Measurements from ENCODE around the gene TBL1X.
"Not testable (repeated sequence)": the region's sequence is repeated elsewhere in the genome, so short reads cannot be mapped to it uniquely, and the experiment has no call there.

Gene TBL1X

DNA sequence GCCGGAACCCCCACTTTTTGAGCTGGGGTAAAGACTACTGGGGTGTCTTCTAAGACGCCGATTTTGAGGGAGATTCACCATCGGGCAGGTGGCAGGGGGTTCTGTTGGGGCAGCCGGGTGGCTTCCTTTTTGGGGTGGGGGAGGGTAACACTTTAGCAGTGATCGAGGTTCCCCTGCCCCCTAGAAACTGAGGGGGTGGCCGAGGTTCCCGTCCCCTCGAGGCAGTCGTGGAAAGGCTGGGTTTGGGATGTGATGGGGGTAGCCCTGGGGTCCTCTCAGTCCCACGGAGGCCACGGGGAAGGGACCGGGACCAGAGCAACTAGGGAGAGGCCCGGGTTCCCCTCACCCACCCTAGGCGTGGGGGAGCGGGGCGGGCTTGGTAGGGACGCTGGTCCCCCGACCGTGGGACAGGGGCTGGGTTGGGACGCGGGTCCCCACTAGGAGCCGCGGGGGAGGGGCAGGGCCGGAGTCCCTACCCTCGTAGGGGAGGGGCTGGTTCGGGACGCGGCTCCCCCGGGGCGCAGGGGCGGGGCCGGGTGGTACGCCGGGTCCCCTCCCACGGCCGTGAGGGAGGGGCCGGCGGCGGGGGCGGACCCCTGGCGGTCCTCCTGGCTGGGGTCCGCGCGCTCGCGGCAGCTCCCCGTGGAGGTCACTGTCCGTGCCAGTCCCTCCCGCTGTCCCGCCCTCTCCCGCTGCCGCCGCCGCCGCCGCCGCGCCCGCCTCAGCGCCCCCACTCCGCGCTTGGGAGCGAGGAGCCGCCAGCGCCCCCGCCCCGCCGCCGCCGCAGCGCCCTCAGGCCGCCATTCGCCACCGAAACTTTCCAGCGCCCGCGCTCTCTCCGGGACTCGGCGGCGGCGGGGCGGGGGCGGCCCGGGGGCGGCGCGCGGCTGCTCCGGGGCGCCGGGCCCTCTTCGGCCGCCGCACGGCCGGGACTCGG, at the start of gene TBL1X:
Gene TBL1X (plus strand): TSS at position 624 of the 937 bp plus-strand sequence. CDS start 188,529 bp downstream, outside the sequence.
- H3K27ac Mint-ChIP-seq = peak within 1 kb of the TSS; percentile 84
- no peaks in the 10 kb centered on the region for H3K9me3 Mint-ChIP-seq
- peaks cover 19% of the 10 kb centered on the region for H3K4me1 Mint-ChIP-seq
- DNase-seq (ENCODE audit: low spot score in 2 of 2) (peak; percentile 41 to 51), ATAC-seq (ENCODE audit: low read depth) (peak; percentile 33)
- no peaks in the 10 kb centered on the region for H3K27me3 Mint-ChIP-seq
- peak within 1 kb of the TSS; percentile 87 for H3K4me3 Mint-ChIP-seq
- H3K36me3 Mint-ChIP-seq = peaks cover 3% of the 10 kb centered on the region

DNA sequence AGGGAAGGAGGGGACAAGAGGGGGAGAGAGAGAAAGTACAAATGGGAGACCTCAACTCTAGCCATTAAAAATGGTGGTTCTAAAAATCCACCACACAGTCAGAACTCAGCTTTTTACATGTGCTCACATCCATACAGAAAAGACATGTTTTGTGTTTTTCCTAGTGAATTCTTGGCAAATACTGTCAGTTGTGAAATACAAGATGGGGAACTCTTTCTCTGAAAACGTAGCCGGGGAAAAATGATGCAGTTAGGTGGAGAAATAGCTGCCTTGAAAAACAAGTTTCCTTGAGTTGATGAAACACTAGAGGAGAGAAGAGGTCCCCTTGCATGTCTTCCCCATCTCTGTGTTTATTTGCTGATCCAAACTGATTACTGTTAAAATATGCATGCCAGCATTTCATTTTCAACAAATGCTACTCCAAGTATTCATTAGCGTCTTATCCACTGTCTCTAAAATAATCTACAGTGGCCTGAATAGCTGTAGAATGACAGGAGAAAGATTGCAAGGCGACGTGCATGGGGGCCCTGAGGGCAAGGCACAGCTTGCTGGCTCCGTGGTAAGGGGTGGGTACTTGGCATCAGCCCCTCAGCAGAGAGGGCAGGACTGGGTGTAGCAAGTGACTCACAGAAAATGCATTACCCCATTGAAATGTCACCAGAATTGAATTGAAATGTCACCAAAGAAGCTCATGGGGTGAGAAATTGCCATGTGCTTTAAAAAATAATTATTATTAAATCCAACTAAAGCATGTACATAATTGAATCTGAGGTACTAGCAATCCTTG, 48.1 kb upstream of the TBL1X start:
- DNase-seq (ENCODE audit: low spot score in 2 of 2) (no peak), ATAC-seq (ENCODE audit: low read depth) (no peak)
- Mint-ChIP-seq H3K27ac (no peak overlapping the region), H3K9me3 (no peaks in the 10 kb centered on the region), H3K4me1 (no peaks in the 10 kb centered on the region), H3K27me3 (peaks cover 1% of the 10 kb centered on the region), H3K4me3 (no peak overlapping the region), H3K36me3 (no peaks in the 10 kb centered on the region)

DNA sequence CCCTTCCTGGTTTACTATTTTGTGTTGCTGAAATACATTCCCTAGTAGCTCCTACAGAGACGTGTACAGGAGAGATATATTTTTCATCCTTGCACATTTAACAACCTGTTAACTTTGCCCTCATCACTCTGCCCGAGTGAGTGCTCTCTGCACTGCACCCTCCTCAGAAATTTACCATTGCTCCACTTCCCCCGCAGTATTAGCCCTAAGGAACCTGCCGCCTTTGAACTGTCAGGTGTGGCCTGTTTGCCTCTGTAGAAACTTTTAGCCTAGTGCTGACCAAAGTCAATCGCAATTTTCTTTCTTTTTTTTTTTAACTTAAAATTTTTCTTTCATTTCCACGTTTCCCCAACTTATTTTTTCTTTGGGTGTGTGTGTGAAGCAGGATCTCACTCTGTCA, 46.6 kb upstream of the TBL1X start:
- H3K9me3 Mint-ChIP-seq = no peaks in the 10 kb centered on the region
- no peak overlapping the region for H3K4me3 Mint-ChIP-seq
- no peaks in the 10 kb centered on the region for H3K36me3 Mint-ChIP-seq
- H3K27me3 Mint-ChIP-seq = peaks cover 1% of the 10 kb centered on the region
- no peak for DNase-seq (ENCODE audit: low spot score in 2 of 2)
- no peak for ATAC-seq (ENCODE audit: low read depth)
- H3K4me1 Mint-ChIP-seq = no peaks in the 10 kb centered on the region
- no peak overlapping the region for H3K27ac Mint-ChIP-seq

DNA sequence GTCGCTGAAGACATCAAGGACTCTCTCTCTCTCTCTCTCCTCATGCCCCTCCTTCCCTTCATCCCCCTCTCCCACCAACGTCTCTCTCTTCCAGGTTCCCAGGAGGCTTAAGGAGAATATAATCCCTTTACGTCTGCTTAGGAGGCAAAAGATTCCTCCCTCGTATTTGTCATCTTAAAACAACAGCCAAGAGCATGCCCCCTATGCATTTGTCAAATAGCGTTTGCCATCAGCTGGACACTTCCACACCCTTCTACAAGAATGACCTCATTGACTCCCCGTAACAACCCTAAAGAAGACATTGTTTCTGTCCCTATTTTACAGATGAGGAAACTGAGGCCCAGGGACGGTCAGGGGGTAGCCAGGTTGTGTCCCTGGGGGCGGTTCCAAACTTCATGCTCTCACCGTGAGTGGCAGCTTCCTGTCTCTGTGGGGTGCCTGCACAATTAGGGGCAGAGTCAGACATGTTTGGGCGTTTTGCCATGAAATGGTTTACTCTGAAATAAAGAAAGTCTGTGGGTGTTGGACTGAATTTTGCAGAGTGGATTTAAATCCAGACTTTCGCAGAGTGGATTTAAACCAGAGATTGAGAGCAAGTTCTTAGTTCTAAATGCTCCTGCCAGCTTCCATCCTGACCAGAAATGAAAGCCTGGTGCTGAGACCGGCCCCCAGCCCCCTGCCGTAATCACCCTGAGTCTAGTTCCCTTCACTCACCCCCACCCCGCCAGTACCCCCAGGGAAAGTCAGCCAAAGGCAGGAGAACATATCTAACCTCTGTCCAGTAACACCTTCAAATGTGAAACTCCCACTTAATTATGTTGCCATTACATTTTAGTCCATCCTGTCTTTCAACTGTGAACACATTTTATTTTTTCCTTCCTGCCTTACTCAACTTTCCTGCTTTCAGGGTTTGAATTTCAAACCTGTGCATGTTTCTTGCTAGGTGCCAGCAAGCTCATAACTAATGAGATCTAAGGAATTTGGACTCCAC, 44.3 kb upstream of the TBL1X start:
- ATAC-seq (ENCODE audit: low read depth) = no peak
- Mint-ChIP-seq H3K4me3 (no peak overlapping the region), H3K27ac (no peak overlapping the region), H3K36me3 (no peaks in the 10 kb centered on the region), H3K27me3 (peaks cover 1% of the 10 kb centered on the region), H3K9me3 (no peaks in the 10 kb centered on the region), H3K4me1 (no peaks in the 10 kb centered on the region)
- no peak for DNase-seq (ENCODE audit: low spot score in 2 of 2)

DNA sequence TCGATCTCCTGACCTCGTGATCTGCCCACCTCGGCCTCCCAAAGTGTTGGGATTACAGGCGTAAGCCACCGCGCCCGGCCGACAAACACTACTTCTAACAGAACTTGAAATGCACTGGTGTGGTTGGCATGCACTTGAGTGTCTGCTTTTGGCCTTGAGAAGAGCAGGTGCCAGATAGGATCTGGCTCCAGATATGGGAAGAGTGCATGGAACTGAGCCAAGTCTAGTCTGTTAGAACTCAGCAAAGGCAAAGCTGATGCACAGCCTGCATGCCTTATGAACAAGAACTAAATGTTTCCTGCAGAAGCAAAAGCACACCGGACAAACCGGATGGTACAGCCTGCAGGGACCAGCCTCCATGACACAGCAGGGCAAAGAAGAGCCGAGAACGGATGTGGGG, 35.1 kb upstream of the TBL1X start:
- ATAC-seq (ENCODE audit: low read depth) = no peak
- no peak for DNase-seq (ENCODE audit: low spot score in 2 of 2)
- Mint-ChIP-seq H3K4me1 (peaks cover 4% of the 10 kb centered on the region), H3K9me3 (no peaks in the 10 kb centered on the region), H3K4me3 (no peak overlapping the region), H3K36me3 (peaks cover 1% of the 10 kb centered on the region), H3K27me3 (no peaks in the 10 kb centered on the region), H3K27ac (no peak overlapping the region)

DNA sequence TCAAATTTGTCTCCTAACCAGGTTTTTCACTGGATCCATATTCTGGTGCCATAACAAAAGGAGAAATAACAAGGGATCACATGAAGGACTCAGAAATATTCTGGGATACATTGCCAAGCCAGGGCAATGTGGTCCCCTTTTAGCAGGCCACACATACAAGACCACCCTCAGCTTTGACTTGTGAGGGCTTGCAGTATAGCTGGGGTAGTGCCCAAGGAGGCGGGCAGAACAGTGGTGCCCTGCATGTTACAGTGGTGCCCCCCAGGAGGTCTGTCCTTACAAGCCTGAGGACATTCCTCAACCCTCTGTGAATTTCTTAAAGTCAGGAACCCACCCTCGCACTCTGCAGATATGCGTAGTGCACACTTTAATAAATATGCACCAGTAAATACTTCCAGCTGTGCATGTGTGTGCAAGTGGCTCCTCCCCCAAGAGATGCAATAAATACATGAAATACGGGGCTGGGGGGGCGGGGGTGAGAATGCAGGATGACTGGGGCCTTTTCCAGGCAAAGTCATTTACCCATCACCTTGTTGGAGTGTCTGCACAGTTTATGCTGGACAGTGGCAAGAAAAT, 34.4 kb upstream of the TBL1X start:
- Mint-ChIP-seq H3K27ac (no peak overlapping the region), H3K36me3 (peaks cover 1% of the 10 kb centered on the region), H3K9me3 (no peaks in the 10 kb centered on the region), H3K4me3 (no peak overlapping the region), H3K27me3 (no peaks in the 10 kb centered on the region), H3K4me1 (peaks cover 4% of the 10 kb centered on the region)
- ATAC-seq (ENCODE audit: low read depth) = no peak
- DNase-seq (ENCODE audit: low spot score in 2 of 2) = no peak

DNA sequence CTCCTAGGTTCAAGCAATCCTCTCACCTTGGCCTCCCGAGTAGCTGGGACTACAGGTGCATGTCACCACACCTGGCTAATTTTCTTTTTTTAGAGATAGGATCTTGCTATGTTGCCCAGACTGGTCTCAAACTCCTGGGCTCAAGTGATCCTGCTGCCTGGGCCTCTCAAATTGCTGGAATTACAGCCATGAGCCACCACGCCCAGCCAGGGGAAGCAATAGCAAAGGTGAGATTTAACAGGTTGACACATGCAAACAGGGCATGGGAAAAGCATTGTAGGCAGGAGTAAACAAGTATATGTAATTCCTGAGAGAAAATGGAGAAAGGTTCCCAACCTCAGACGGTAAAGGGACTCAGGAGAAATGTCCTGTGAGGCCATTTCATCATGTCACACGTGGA, 33.6 kb upstream of the TBL1X start:
- H3K9me3 Mint-ChIP-seq = no peaks in the 10 kb centered on the region
- no peak for DNase-seq (ENCODE audit: low spot score in 2 of 2)
- ATAC-seq (ENCODE audit: low read depth) = no peak
- no peak overlapping the region for H3K27ac Mint-ChIP-seq
- H3K27me3 Mint-ChIP-seq = no peaks in the 10 kb centered on the region
- peaks cover 1% of the 10 kb centered on the region for H3K36me3 Mint-ChIP-seq
- peaks cover 4% of the 10 kb centered on the region for H3K4me1 Mint-ChIP-seq
- H3K4me3 Mint-ChIP-seq = no peak overlapping the region

DNA sequence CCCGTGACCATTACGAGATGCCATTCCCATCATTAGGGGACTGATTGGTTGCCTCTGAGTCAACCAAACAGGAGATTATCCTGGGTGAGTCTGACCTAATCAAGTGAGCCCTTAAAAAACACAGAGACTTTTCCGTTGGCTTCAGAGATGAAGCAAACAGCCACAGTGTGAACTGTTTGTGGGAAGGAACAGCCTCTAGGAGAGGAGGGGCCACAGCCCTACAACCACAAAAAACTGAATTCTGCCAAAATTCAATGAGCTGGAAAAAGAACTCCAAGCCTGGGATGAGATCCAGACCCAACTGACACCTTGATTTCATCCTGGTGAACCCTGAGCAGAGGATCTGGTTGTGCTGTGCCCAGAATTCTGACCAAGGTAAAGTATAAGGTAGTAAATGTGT, 31.3 kb upstream of the TBL1X start:
- no peak for DNase-seq (ENCODE audit: low spot score in 2 of 2)
- Mint-ChIP-seq H3K27ac (no peak overlapping the region), H3K9me3 (no peaks in the 10 kb centered on the region), H3K4me1 (peaks cover 5% of the 10 kb centered on the region), H3K36me3 (peaks cover 1% of the 10 kb centered on the region), H3K27me3 (no peaks in the 10 kb centered on the region), H3K4me3 (no peak overlapping the region)
- no peak for ATAC-seq (ENCODE audit: low read depth)

DNA sequence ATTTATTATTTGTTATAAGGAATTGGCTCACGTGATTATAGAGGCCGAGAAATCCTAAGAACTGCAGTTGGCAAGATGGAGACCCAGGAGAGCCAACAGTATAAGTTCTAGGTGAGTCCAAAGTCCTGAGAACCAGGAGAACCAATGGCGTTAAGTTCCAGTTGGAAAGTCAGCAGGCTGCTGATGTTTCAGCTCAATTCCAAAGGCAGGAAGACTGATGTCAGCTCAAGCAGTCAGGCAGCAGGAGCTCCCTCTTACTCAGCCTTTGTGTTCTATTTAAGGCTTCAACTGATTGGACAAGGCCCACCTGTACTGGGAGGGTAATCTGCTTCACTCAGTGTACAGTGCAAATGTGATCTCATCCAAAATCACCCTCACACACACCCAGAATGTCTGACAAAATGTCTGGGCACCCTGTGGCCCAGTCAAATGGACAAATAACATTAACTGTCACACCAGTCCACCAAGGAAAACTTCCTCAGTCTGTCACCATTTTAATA, 30.8 kb upstream of the TBL1X start:
- Mint-ChIP-seq H3K36me3 (peaks cover 1% of the 10 kb centered on the region), H3K27ac (no peak overlapping the region), H3K9me3 (no peaks in the 10 kb centered on the region), H3K27me3 (no peaks in the 10 kb centered on the region), H3K4me1 (peaks cover 5% of the 10 kb centered on the region), H3K4me3 (no peak overlapping the region)
- ATAC-seq (ENCODE audit: low read depth) (no peak), DNase-seq (ENCODE audit: low spot score in 2 of 2) (no peak)

DNA sequence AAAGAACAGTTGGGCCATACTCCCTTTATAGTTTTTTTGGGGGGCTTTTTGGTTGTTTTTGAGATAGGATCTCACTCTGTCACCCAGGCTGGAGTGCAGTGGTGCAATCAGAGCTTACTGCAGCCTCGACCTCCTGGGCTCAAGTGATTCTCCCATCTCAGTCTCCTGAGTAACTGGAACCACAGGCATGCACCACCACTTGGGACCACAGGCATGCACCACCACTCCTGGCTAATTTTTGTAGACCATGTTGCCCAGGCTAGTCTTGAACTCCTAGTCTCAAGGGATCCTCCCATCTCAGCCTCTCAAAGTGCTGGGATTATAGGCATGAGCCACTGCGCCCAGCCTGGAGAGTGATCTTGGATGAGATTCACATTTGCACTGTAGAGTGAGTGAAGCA, 29.8 kb upstream of the TBL1X start:
- not testable (repeated sequence) for H3K27ac Mint-ChIP-seq; ATAC-seq (ENCODE audit: low read depth); DNase-seq (ENCODE audit: low spot score in 2 of 2); H3K27me3 Mint-ChIP-seq; H3K4me3 Mint-ChIP-seq; H3K9me3 Mint-ChIP-seq; H3K36me3 Mint-ChIP-seq; H3K4me1 Mint-ChIP-seq

DNA sequence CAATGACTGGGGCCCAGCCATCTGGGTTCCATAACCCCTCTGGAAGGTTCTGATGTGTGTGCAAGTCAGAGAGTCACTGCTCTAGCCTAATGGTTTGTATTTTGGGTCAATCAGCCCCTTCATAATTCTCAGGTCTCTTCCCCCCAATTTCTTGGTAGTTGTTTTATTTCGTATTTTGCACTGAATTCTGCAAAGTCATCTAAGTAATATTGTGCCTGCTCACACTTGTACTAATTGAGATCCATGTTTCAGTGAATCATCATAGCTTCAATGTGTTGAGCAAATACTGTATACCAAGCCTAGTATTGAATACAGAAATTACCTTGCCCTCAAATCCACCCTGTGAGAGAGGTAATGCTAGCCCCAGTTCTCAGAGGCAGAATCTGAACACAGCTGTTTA, 28.0 kb upstream of the TBL1X start:
- H3K4me1 Mint-ChIP-seq = peaks cover 5% of the 10 kb centered on the region
- no peaks in the 10 kb centered on the region for H3K9me3 Mint-ChIP-seq
- H3K4me3 Mint-ChIP-seq = no peak overlapping the region
- ATAC-seq (ENCODE audit: low read depth) (no peak), DNase-seq (ENCODE audit: low spot score in 2 of 2) (no peak)
- no peak overlapping the region for H3K27ac Mint-ChIP-seq
- H3K36me3 Mint-ChIP-seq = no peaks in the 10 kb centered on the region
- no peaks in the 10 kb centered on the region for H3K27me3 Mint-ChIP-seq

DNA sequence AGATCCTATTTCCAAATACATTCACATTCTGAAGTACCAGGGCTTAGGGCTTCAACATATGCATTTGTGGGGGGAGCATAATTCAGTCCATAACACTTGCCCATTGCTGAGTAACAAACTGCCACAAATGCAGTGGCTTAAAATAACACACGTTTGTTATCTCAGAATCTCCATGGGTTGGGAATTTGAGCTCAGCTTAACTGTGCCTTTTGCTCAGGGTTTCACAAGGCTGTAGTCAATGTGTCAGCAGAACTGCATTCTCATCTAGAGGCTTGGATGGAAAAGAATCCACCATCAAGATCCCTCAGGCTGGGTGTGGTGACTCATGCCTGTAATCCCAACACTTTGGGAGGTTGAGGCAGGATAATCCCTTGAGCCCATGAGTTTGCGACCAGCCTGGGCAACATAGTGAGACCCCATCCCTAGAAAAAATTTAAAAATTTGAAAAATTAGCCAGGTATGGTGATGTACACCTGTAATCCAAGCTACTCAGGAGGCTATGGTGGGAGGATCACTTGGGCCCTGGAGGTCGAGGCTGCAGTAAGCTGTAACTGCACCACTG, 25.8 kb upstream of the TBL1X start:
- ATAC-seq (ENCODE audit: low read depth) (no peak), DNase-seq (ENCODE audit: low spot score in 2 of 2) (no peak)
- Mint-ChIP-seq H3K9me3 (no peaks in the 10 kb centered on the region), H3K36me3 (no peaks in the 10 kb centered on the region), H3K27me3 (no peaks in the 10 kb centered on the region), H3K27ac (no peak overlapping the region), H3K4me3 (no peak overlapping the region), H3K4me1 (peaks cover 4% of the 10 kb centered on the region)

Measured in memory B cell (primary cell).